Measurements from ENCODE around the gene PHTF1. TPM values are rescaled to one million over a fixed set of nuclear protein-coding genes. Genes with fewer than 3 reads are reported as not detected.

PHTF1 gene
- 46.9 and 53.6 TPM in 2 replicates for total RNA-seq

GRCh38 chr1:113759333-113760101 lies at the start of gene PHTF1:
Gene PHTF1, minus strand, starts transcription at chr1:113759486. Its CDS starts 783 bp downstream, at chr1:113758703.

Other genes with a start within 250 kb of the PHTF1 start
- gene RSBN1, start 53.0 kb upstream of the PHTF1 start, total RNA-seq, result 10.1 and 23.9 TPM in 2 replicates
- 1.5 and 4.8 TPM in 2 replicates for gene PTPN22, start 112.2 kb upstream of the PHTF1 start, total RNA-seq
- under 0.01 and 0.18 TPM in 2 replicates for gene BCL2L15, start 128.1 kb upstream of the PHTF1 start, total RNA-seq
- 21.4 and 31.0 TPM in 2 replicates for gene AP4B1, start 145.3 kb upstream of the PHTF1 start, total RNA-seq
- gene DCLRE1B, start 145.8 kb upstream of the PHTF1 start, total RNA-seq, result 0.59 and 2.3 TPM in 2 replicates
- gene HIPK1, start 169.8 kb upstream of the PHTF1 start, total RNA-seq, result 21.4 and 27.3 TPM in 2 replicates
- gene OLFML3, start 220.0 kb upstream of the PHTF1 start, total RNA-seq, result 120 and 270 TPM in 2 replicates